A204.1 (cell line): ENCODE measurements around the gene UGT1A6.

Experiments used
- FAIRE-seq: peaks from 2 replicates; lab custom pipeline; 2012; peaks lifted over from hg19 to GRCh38; lab: Jason Lieb, UNC

The UGT1A6 gene

GRCh38 chr2:233768076-233768475 lies 75.4 kb downstream of the UGT1A6 start:
- no peak for FAIRE-seq

- no peak for FAIRE-seq
These were observed 76.6 kb downstream of the UGT1A6 start for GRCh38 chr2:233769260-233769659.

GRCh38 chr2:233772153-233772552 lies 79.5 kb downstream of the UGT1A6 start:
- no peak for FAIRE-seq

GRCh38 chr2:233772583-233772982 lies 79.9 kb downstream of the UGT1A6 start:
- FAIRE-seq = no peak

GRCh38 chr2:233773854-233774253 lies 81.2 kb downstream of the UGT1A6 start:
- FAIRE-seq = no peak

- no peak for FAIRE-seq
These were observed 82.7 kb downstream of the UGT1A6 start for GRCh38 chr2:233775414-233775813.

GRCh38 chr2:233778030-233778429 lies 85.3 kb downstream of the UGT1A6 start, which contains the start of gene MROH2A:
Gene MROH2A, plus strand, starts transcription at chr2:233778330. Its CDS starts 1,029 bp downstream, at chr2:233779359.
- FAIRE-seq = no peak

- no peak for FAIRE-seq
These were observed 87.0 kb downstream of the UGT1A6 start for GRCh38 chr2:233779722-233780121.

GRCh38 chr2:233780771-233781170 lies 88.1 kb downstream of the UGT1A6 start:
- FAIRE-seq = no peak

- FAIRE-seq = no peak
These were observed 96.9 kb downstream of the UGT1A6 start for GRCh38 chr2:233789554-233789953.

GRCh38 chr2:233791151-233791882 lies 98.6 kb downstream of the UGT1A6 start:
- FAIRE-seq = no peak

GRCh38 chr2:233791883-233792329 lies 99.2 kb downstream of the UGT1A6 start:
- FAIRE-seq = no peak

GRCh38 chr2:233792720-233793119 lies 100.0 kb downstream of the UGT1A6 start:
- FAIRE-seq = no peak

- no peak for FAIRE-seq
These were observed 100.9 kb downstream of the UGT1A6 start for GRCh38 chr2:233793465-233794127.

GRCh38 chr2:233794128-233794658 lies 101.5 kb downstream of the UGT1A6 start:
- FAIRE-seq = no peak

GRCh38 chr2:233795735-233796171 lies 103.1 kb downstream of the UGT1A6 start:
- FAIRE-seq = no peak

- FAIRE-seq = no peak
These were observed 103.6 kb downstream of the UGT1A6 start for GRCh38 chr2:233796254-233796653.

- FAIRE-seq = no peak
These were observed 105.8 kb downstream of the UGT1A6 start for GRCh38 chr2:233798335-233799086.

GRCh38 chr2:233799087-233799665 lies 106.5 kb downstream of the UGT1A6 start:
- no peak for FAIRE-seq

- FAIRE-seq = no peak
These were observed 107.0 kb downstream of the UGT1A6 start for GRCh38 chr2:233799716-233800115.

- no peak for FAIRE-seq
These were observed 107.5 kb downstream of the UGT1A6 start for GRCh38 chr2:233800208-233800607.
